Sigmoid colon (tissue), 7 donors: ENCODE measurements around the gene OSCP1. TPM values are rescaled to one million over a fixed set of nuclear protein-coding genes. Genes with fewer than 3 reads are reported as not detected.
"Not testable (repeated sequence)": the region's sequence is repeated elsewhere in the genome, so short reads cannot be mapped to it uniquely, and the experiment has no call there.

Experiments
- DNase-seq: peaks from one replicate; pipeline ENCODE4 v3.0.0-alpha.2; 2019
- H3K27ac ChIP-seq, 4 donors: fragments of 200-600 bp; sonication (generic); one replicate each; pipeline ENCODE4 v1.5.1; 2016 to 2019; ENCODE audit warnings: mild to moderate bottlenecking in 1 of 4
- H3K27me3 ChIP-seq, 3 donors: fragments of 200-600 bp; sonication (generic); one replicate each; pipeline ENCODE4 v1.5.1; 2019; ENCODE audit warnings: mild to moderate bottlenecking in 1 of 3
- H3K36me3 ChIP-seq, 4 donors: fragments of 200-600 bp; sonication (generic); one replicate each; pipeline ENCODE4 v1.5.1; 2016 to 2019
- H3K4me1 ChIP-seq, 4 donors: fragments of 200-600 bp; sonication (generic); one replicate each; pipeline ENCODE4 v1.5.1; 2017 to 2019
- H3K4me3 ChIP-seq, 4 donors: fragments of 200-600 bp; sonication (generic); one replicate each; pipeline ENCODE4 v1.5.1; 2017 to 2019; ENCODE audit warnings: mild to moderate bottlenecking in 2 of 4, moderate library complexity in 1 of 4
- H3K9me3 ChIP-seq, 4 donors: fragments of 200-600 bp in 3 of 4; sonication (generic) in 3 of 4; one replicate each; pipeline versions ENCODE4 v1.5.1 to v1.6.1; 2013 to 2019
- EP300 ChIP-seq, 4 donors: sonication (generic); formaldehyde crosslinking; IDR thresholded peaks; one replicate each; pipeline ENCODE4 v1.6.1; 2017; ENCODE audit warnings: antibody characterized with exemption in 4 of 4
- POLR2A ChIP-seq, 2 donors: fragments of 450-650 bp; IDR thresholded peaks; one replicate each; pipeline ENCODE4 v1.6.1; 2016; ENCODE audit warnings: antibody characterized with exemption in 2 of 2, mild to moderate bottlenecking in 2 of 2, moderate library complexity in 2 of 2
- POLR2AphosphoS5 ChIP-seq, 4 donors: sonication (generic); formaldehyde crosslinking; IDR thresholded peaks; one replicate each; pipeline ENCODE4 v1.6.1; 2017; ENCODE audit warnings: antibody characterized with exemption in 4 of 4
- WGBS, 2 donors: extraction: QIAGEN DNeasy Blood & Tissue Kit; methylation state at CpG; one replicate each; pipeline ENCODE4 v1.1.7; 2013; 5-methylcytosine and 5-hydroxymethylcytosine counted together
- intact Hi-C: fragments of 100-400 bp; cut with DNase I; formaldehyde crosslinking; loops from one replicate; pipeline ENCODE4 v1.15.1; 2023
- polyA plus RNA-seq, 3 donors: library from polyadenylated mRNA; stranded (reverse); fragments of 200-250 nt; gene quantifications; one replicate each; pipeline ENCODE4 v1.2.3, GENCODE V29; 2013
- total RNA-seq, 4 donors: library from RNA; depleted of rRNA; stranded (reverse); fragments of >200 nt; gene quantifications; one replicate each; pipeline ENCODE4 v1.1.0, GENCODE V29; 2016
- TF ChIP-seq, protein P1 (sequence below), 4 experiments: fragments of 450-650 bp in 3 of 4; fragments of 200-600 bp in 1 of 4; IDR thresholded peaks; one replicate each; pipeline ENCODE4 v1.5.1; 2016 to 2019; ENCODE audit warnings: antibody characterized with exemption in 4 of 4, mild to moderate bottlenecking in 3 of 4, moderate library complexity in 2 of 4
- donor health status: healthy with polysubstance abuse.
- donor health status: Bipolar disorder and iron deficiency.
- donor health status: healthy.

OSCP1 gene
- total and polyA plus RNA-seq, 7 donors = 1.8 to 15.3 (median 10.3) TPM; not detected in 1

DNA sequence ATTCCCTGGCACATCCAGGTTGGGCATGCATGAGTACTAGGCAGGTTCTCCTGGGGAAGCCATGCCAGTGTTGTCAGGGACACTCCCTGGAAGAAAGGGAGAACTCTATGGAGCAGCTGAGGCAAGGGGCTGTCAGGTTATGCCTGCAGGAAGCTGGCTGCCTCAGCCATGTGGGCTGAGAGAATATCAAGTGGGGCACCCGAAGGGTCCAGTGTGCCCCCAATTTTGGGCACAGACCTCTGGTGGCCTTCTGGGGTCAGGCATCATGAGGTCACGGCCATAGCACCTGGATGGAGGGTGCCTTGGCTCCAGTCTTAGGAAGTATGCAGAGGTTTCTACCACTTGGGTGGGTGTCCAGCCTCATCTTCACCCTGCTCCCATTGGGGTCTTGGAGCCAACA is 29.9 kb upstream of the OSCP1 start:
- intact Hi-C loops = no loop called here
- no peak overlapping the region for H3K4me3 ChIP-seq
- H3K9me3 ChIP-seq = no peaks in the 10 kb centered on the region
- H3K36me3 ChIP-seq = no peaks in the 10 kb centered on the region
- H3K4me1 ChIP-seq = no peaks in the 10 kb centered on the region
- WGBS, 2 donors = 82 to 87% methylated on average over 2 of the region's 2 CpGs
- no peaks in the 10 kb centered on the region for H3K27me3 ChIP-seq
- peak; percentile 40 for DNase-seq
- TF ChIP-seq, protein P1, sequence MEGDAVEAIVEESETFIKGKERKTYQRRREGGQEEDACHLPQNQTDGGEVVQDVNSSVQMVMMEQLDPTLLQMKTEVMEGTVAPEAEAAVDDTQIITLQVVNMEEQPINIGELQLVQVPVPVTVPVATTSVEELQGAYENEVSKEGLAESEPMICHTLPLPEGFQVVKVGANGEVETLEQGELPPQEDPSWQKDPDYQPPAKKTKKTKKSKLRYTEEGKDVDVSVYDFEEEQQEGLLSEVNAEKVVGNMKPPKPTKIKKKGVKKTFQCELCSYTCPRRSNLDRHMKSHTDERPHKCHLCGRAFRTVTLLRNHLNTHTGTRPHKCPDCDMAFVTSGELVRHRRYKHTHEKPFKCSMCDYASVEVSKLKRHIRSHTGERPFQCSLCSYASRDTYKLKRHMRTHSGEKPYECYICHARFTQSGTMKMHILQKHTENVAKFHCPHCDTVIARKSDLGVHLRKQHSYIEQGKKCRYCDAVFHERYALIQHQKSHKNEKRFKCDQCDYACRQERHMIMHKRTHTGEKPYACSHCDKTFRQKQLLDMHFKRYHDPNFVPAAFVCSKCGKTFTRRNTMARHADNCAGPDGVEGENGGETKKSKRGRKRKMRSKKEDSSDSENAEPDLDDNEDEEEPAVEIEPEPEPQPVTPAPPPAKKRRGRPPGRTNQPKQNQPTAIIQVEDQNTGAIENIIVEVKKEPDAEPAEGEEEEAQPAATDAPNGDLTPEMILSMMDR (IDR thresholded peaks at IDR 0.05) = no peak
- no peak for TF ChIP-seq POLR2A (IDR thresholded peaks at IDR 0.05)
- TF ChIP-seq POLR2AphosphoS5 (IDR thresholded peaks at IDR 0.05) = no peak
- TF ChIP-seq EP300 (IDR thresholded peaks at IDR 0.05) = no peak
- no peak overlapping the region for H3K27ac ChIP-seq

DNA sequence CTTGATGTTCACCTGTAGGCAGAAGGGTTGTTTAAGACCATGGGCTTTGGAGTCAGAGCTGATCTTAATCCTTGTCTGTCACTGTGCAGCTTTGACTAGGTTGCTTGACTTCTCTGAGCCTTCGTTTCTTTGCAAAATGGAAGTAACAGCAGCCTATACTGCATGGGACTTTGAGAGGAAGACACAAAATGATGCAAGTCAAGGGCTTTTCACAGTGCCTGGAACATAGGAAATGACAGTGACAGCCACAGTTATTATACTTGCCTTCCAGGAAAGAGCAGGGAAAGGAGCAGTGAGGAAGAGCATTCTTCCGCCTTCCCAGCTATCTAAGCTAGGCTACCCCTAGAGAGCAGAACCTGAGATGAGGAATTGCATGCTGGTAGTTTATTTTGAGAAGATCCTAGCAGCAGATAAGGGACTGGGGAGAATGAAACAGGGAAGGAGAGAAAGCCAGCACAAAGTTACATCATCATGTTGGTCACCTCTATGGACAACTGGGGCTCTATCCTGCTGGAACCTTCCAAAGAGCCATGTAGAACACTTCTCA is 29.3 kb upstream of the OSCP1 start:
- Histone ChIP-seq H3K27ac (no peak overlapping the region), H3K36me3 (no peaks in the 10 kb centered on the region), H3K4me1 (no peaks in the 10 kb centered on the region), H3K27me3 (no peaks in the 10 kb centered on the region), H3K9me3 (no peaks in the 10 kb centered on the region), H3K4me3 (no peak overlapping the region)
- 84 to 90% methylated on average over 2 of the region's 2 CpGs for WGBS, 2 donors
- DNase-seq = no peak
- TF ChIP-seq EP300 (IDR thresholded peaks at IDR 0.05) (no peak), POLR2A (IDR thresholded peaks at IDR 0.05) (no peak), POLR2AphosphoS5 (IDR thresholded peaks at IDR 0.05) (no peak)
- TF ChIP-seq, protein P1 (IDR thresholded peaks at IDR 0.05) = no peak
- intact Hi-C loops = no loop called here

DNA sequence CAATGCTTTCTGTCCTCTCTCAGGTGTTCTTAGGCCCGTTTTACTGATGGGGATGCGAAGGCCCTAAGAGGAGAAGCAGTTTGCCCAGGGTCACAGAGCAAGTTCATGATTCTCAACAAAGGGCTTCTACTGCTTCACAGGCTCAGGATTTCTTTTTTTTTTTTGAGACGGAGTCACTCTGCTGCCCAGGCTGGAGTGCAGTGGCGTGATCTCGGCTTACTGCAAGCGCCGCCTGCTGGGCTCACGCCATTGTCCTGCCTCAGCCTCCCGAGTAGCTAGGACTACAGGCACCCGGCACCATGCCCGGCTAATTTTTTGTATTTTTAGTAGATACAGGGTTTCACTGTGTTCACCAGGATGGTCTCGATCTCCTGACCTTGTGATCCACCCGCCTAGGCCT is 27.4 kb upstream of the OSCP1 start:
- intact Hi-C loops, H3K27ac ChIP-seq: not testable (repeated sequence)
- WGBS, 2 donors = 89 to 90% methylated on average over 13 of the region's 13 CpGs

DNA sequence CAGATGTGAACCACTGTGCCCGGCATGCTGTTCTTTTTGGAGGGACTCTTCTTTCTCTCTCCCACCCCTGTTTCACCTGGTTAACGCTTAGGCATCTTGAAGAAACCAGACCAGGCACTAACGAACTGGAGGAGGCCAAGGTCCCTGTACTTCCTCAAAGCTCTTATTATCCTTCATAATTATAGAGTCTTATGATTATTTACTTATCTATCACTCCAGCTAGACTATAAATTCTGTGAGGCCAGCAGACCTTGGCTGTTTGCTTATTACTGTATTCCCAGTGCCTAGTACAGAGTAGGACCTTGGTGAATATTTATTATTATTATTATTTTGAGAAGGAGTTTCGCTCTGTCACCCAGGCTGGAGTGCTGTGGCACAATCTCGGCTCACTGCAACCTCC is 26.7 kb upstream of the OSCP1 start:
- no peaks in the 10 kb centered on the region for H3K9me3 ChIP-seq
- 54 to 76% methylated on average over 5 of the region's 5 CpGs for WGBS, 2 donors
- H3K27ac ChIP-seq = no peak overlapping the region
- no peaks in the 10 kb centered on the region for H3K27me3 ChIP-seq
- no peaks in the 10 kb centered on the region for H3K36me3 ChIP-seq
- no peaks in the 10 kb centered on the region for H3K4me1 ChIP-seq
- intact Hi-C loops = no loop called here
- no peak overlapping the region for H3K4me3 ChIP-seq
- DNase-seq = no peak
- no peak for TF ChIP-seq POLR2A (IDR thresholded peaks at IDR 0.05)
- no peak for TF ChIP-seq POLR2AphosphoS5 (IDR thresholded peaks at IDR 0.05)
- TF ChIP-seq EP300 (IDR thresholded peaks at IDR 0.05) = no peak
- TF ChIP-seq, protein P1 (IDR thresholded peaks at IDR 0.05) = no peak

More for the DNA sequence above, 27.4 kb upstream of the OSCP1 start:
- H3K4me1 ChIP-seq, H3K9me3 ChIP-seq, H3K4me3 ChIP-seq, H3K27me3 ChIP-seq, H3K36me3 ChIP-seq: not testable (repeated sequence)
- peak; percentile 9 for DNase-seq

DNA sequence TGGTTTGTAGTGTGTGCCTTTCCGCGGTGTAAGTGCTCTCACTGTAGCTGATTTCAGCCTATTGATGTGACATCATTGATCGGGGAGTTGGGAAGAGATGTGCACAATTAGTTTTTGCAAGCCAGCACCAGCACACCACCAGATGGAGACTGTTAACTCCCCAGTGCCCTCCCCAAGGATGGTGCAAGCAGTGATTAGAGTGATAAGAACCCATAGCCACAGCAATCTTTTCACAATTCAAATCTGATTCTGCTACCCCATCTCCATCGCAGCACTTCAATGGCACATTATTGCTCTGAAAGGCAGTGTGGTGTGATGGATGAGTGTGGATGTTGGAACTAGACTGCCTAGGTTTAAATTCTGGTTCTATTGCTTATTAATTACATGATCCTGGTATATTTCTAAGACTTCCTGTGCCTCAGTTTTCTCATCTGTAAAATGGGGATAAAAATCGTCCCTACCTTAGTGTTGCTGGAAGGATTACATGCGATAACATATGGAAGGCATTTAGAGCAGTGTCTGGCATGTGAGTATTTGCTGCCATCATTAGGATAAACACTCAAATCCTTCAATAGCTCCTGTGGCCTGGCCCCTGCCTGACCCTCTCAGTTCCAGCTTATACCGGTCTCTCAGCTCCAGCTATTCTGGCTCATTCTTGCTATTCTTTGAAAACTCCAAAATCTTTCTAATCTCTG is 25.8 kb upstream of the OSCP1 start:
- no peaks in the 10 kb centered on the region for H3K27me3 ChIP-seq
- H3K4me3 ChIP-seq = no peak overlapping the region
- no peak overlapping the region for H3K27ac ChIP-seq
- H3K36me3 ChIP-seq = no peaks in the 10 kb centered on the region
- WGBS, 2 donors = 82 to 92% methylated on average over 7 of the region's 7 CpGs
- TF ChIP-seq, protein P1 (IDR thresholded peaks at IDR 0.05) = no peak
- no peak for TF ChIP-seq POLR2A (IDR thresholded peaks at IDR 0.05)
- TF ChIP-seq EP300 (IDR thresholded peaks at IDR 0.05) = no peak
- no peak for TF ChIP-seq POLR2AphosphoS5 (IDR thresholded peaks at IDR 0.05)
- intact Hi-C loops = no loop called here
- no peaks in the 10 kb centered on the region for H3K9me3 ChIP-seq
- H3K4me1 ChIP-seq = no peaks in the 10 kb centered on the region
- DNase-seq = peak; percentile 19
